NB4 (cell line): ENCODE measurements around the gene FLNB.

ENCODE experiments used
- DNase-seq: peaks from one replicate; pipeline ENCODE4 v3.0.0; 2010; ENCODE audit warnings: low read depth
- H3K4me3 ChIP-seq: one replicate; pipeline ENCODE4 v1.5.1; 2011; ENCODE audit warnings: mild to moderate bottlenecking, low read depth, low read length, moderate library complexity
- CTCF ChIP-seq: IDR thresholded peaks from one replicate; pipeline ENCODE4 v1.5.1; 2012; ENCODE audit warnings: low read depth, low read length
- MYC ChIP-seq: IDR thresholded peaks from 2 replicates; pipeline ENCODE4 v1.6.1; 2011; ENCODE audit warnings: low read depth, low read length
- POLR2A ChIP-seq: IDR thresholded peaks from 2 replicates; pipeline ENCODE4 v1.6.1; 2011; ENCODE audit warnings: mild to moderate bottlenecking; ENCODE audit not compliant: insufficient read length; ENCODE audit errors: extremely low read depth
- TF ChIP-seq, protein P1 (sequence below): IDR thresholded peaks from 2 replicates; pipeline ENCODE4 v1.6.1; 2011; ENCODE audit warnings: low read depth, low read length

Gene FLNB

GRCh38 chr3:57971975-57972374 lies 36.2 kb upstream of the FLNB start:
- H3K4me3 ChIP-seq: no peak overlapping the region
- TF ChIP-seq CTCF (no peak), MYC (no peak), POLR2A (no peak)
- TF ChIP-seq, protein P1, sequence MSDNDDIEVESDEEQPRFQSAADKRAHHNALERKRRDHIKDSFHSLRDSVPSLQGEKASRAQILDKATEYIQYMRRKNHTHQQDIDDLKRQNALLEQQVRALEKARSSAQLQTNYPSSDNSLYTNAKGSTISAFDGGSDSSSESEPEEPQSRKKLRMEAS: no peak
- DNase-seq: no peak

DNA sequence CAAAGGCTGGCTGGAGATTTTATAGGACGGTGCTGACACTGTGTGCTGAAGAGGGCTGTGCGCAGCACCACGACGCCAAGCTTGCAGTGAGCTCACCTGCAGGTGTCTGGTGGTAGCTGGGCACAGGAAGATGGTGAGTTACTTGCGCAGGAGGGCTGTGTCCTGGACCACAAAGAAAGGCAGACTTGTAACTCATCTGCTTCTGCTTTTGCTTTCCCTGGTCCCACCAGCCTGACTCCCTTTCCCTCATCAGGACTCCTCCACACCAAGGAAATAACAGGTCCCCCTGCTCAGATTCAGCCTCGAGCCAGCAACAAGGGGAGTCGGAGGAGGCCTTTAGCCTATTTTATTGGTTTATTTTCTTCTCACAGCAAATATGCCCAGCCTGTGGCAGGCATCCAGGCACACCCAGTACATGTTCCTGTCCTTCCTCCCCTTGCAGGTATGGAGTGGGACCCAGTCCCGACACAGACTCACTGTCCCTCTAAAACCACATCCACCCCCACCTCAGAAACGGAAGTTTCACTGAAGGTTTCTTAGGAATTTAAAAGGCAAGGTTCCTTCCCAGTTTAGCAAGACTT lies 35.6 kb upstream of the FLNB start:
- peak; percentile 43 for DNase-seq
- TF ChIP-seq POLR2A (no peak), MYC (no peak), CTCF (no peak)
- TF ChIP-seq, protein P1: no peak
- H3K4me3 ChIP-seq: no peak overlapping the region

- no peak for DNase-seq
- TF ChIP-seq MYC (no peak), CTCF (no peak), POLR2A (no peak)
- TF ChIP-seq, protein P1: no peak
- no peak overlapping the region for H3K4me3 ChIP-seq
Observed at GRCh38 chr3:57973715-57974477, 34.3 kb upstream of the FLNB start.

DNA sequence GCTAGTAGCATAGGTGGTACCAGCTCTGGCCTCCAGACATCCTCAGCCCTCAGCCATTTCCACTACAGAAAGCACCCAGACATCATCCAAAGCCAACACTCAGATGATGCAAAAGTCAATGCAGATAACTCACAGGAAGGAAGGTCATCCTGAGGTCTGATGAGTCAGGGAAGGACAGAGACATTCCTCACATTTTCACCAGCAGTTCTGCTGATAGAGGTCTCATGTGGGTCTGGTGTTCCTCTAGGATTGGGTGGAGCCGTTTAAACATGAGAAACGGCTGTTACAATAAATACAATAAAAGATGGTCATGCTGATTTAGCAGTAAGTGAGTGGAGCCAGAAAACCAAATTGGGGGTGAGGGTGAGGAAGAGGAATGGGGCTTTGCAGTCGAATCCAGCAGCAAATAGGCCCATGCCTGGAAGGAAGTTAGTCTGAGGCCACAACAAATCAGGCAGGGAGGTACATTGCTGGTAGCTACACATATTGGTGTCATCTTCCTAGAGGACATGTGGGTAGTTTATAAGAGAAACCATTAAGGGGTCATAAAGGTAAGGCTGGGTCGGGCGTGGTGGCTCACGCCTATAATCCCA lies 33.3 kb upstream of the FLNB start:
- DNase-seq: peak; percentile 26
- TF ChIP-seq POLR2A: no peak
- TF ChIP-seq CTCF: no peak
- TF ChIP-seq MYC: no peak
- H3K4me3 ChIP-seq: no peak overlapping the region

DNA sequence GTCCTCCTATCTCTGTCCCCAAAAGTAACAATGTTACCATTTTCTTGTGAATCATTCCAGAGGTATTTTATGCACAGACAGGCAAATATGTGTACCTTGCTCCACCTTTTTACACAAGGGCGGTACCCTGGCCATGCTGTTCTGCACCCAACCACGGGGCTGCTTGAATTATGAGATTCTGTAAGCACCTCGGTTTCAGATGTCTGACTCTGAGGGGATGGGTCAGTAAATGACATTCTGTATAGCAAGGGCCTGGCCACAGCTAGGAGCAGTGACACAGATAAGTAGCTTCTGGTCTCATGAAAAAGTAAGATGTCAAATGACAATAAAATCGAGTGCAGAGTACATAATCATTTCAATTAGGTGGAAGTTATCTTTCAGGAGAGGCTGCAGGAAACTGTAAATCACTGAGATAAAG lies 30.4 kb upstream of the FLNB start:
- H3K4me3 ChIP-seq: no peak overlapping the region
- TF ChIP-seq POLR2A: no peak
- TF ChIP-seq, protein P1: no peak
- TF ChIP-seq CTCF: no peak
- TF ChIP-seq MYC: no peak
- no peak for DNase-seq

DNA sequence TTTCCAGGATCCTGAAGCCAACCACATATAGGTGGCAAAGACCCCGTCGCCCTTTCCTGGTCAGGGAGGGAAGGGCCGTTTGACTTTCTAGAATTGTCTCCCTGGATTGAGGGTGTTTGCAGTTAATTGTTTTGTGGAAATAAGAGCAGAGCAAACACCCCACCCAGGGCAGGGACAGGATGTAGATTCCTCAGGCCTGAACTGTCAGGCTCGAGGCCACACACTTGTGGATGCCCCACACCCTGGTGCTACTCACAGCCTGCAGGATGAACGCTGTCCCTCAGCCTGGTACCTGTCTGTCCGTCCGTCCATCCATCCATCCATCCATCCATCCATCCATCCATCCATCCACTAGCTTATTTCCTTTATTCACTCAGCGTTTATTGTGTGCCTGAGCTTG lies 29.9 kb upstream of the FLNB start:
- DNase-seq: no peak
- H3K4me3 ChIP-seq: no peak overlapping the region
- TF ChIP-seq, protein P1: no peak
- TF ChIP-seq CTCF: no peak
- TF ChIP-seq MYC: no peak
- no peak for TF ChIP-seq POLR2A
